Measurements from ENCODE around the gene NUTM1.
"Not testable (repeated sequence)": the region's sequence is repeated elsewhere in the genome, so short reads cannot be mapped to it uniquely, and the experiment has no call there.

NUTM1 gene

DNA sequence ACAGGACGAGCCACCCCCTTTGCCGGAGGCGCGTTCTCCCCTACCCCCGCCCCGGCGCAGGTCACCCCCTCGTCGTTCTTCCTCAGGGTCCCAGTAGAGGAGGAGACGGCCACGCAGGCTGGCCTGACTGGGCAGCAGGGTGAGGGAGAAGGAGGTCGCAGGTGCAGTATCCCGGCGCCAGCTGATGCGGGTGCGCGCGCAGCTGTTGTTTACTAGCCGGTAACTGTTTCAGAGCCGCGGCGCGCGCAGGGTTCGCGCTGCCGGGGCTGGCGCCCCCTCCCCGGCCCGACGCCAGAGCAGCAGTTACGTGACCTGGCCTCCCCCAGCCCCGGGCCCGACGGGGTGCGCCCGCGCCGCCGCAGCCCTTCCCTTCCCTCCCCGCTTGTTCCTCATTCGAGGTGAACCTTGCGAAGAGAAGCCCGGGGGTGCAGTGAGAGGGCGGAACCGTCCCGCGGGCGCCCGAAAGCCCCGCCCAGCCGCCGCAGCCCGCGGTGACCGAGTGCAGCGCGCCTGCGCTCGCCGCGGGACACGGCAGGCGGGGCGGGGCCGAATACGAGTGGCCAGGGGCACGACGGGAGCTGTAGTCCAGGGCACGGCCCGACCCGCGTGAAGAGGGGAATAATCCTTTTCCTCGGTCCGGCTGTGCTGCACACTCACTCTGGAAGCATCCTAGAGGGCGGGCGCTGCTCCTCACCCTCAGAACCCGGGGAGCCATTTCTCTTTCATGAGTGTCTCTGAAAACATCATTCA, 5.4 kb upstream of the NUTM1 start, which contains the start of gene SLC12A6:
Gene SLC12A6 (minus strand): TSS at position 225 of the 750 bp plus-strand sequence. CDS start 1,101 bp downstream, outside the sequence.
- peak; percentile 79 for DNase-seq

DNA sequence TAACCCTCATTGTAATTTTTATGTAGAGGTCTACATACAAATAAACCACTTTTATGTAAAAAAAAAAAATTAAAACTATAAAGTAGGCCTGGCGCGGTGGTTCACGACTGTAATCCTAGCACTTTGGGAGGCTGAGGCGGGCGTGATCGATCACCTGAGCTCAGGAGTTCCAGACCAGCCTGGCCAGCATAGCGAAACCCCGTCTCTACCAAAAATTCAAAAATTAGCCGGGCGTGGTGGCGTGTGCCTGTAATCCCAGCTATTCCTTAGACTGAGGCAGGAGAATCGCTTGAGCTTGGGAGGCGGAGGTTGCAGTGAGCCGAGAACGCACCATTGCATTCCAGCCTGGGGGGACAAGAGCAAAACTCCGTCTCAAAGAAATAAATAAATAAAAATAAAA, 4.8 kb upstream of the NUTM1 start:
- no peak for DNase-seq

DNA sequence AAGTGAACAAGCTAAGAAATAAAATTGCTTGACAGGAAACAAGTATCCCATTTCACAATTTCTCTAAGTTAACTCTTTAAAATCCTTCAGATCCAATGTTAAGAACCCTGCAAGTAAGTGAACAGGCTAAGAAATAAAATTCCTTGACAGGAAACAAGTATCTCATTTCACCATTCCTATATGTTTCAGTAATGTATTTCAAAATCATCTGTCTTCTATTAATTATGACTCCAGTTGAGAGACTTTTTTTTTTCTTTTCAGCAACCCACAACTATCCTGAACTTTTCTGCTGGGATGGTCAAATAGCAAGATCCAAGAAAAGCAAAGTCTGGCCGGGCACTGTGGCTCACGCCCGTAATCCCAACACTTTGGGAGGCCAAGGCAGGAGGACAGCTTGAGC, 3.2 kb upstream of the NUTM1 start:
- DNase-seq = no peak

DNA sequence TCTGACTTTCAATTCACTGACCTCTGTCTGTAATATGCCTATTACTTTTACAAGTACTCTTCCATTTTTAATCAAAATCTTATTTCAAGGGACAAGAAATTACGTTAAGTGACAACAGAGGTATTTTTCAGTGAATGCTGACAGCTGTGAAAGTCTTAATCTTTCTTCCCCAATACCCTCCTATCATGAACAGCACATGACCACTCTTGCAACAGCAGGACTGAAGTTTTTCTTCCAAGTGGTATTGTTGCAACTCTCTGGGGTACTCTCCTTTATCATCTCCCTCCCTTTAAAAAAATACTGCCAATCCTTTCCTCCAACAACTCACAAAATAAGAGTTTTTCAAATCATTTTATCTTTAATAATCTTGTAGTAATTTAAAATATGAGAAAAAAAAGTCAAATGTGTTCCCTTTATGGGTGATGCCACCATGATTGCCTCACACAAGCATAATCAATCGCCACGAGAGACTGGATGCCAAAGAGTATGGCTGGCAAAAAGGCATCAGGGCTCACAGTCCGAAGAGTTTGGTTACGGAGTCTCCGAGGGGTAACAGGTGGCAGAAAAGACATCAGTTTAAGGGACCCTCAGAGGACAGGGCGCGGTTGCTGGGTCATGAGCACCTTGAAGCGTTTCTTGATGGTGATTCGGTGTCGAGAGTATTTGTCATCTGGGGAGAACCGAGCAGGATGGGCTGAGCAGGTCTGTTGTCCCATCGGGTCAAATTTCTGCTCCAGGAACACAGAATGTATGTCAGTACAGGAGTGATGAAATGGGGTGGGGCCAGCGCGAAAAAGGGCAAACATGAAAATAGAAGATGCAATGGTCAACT, 1.5 kb upstream of the NUTM1 start:
- DNase-seq = no peak

DNA sequence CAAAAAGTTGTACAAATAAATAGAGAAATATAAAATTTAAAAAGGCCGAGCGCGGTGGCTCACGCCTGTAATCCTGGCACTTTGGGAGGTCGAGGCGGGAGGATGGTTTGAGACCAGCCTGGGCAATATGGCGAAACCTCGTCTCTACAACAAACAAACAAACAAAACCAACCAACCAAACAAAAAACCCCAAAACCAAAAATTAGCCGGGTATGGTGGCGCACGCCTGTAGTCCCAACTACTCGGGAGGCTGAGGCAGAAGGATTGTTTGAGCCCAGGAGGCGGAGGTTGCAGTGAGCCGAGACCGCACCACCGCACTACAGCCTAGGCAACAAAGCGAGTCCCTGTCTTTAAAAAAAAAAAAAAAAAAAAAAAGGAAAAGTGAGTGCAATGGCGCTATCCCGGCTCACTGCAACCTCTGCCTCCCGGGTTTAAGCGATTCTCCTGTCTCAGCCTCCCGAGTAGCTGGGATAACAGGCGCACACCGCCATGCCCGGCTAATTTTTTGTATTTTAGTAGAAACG, 840 bp upstream of the NUTM1 start:
- not testable (repeated sequence) for DNase-seq

DNA sequence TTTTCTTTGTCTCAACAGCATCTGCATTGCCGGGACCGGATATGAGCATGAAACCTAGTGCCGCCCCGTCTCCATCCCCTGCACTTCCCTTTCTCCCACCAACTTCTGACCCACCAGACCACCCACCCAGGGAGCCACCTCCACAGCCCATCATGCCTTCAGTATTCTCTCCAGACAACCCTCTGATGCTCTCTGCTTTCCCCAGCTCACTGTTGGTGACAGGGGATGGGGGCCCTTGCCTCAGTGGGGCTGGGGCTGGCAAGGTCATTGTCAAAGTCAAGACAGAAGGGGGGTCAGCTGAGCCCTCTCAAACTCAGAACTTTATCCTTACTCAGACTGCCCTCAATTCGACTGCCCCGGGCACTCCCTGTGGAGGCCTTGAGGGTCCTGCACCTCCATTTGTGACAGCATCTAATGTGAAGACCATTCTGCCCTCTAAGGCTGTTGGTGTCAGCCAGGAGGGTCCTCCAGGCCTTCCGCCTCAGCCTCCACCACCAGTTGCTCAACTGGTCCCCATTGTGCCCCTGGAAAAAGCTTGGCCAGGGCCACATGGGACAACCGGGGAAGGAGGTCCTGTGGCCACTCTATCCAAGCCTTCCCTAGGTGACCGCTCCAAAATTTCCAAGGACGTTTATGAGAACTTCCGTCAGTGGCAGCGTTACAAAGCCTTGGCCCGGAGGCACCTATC, 5.0 kb downstream of the NUTM1 start:
- no peak for DNase-seq

DNA sequence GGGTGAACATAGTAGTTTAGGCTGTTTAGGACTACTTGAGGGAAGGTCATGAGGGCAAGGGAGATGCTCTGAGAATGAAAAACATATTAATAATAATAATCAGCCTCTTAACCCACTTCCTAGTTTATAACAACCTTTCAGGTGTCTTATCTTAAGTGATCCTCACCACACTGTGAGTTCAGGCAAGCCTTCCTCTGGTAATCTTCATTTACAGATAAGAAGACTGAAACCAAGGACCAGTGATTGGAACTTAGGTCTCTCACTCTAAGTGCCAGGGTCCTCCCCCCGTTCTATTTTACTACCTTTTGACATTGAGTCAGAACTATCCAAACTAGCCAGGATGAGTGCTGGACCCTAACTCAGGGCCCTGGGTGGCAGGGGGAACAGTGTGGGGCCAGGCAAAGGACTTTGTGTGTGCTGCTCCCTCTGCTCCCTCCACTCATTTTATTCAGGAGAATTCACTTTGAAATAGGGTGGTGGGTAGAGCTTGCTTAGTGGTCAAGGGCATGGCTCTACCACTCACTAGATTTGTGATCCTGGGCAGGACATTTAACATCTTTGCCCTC, 5.7 kb downstream of the NUTM1 start:
- no peak for DNase-seq

DNA sequence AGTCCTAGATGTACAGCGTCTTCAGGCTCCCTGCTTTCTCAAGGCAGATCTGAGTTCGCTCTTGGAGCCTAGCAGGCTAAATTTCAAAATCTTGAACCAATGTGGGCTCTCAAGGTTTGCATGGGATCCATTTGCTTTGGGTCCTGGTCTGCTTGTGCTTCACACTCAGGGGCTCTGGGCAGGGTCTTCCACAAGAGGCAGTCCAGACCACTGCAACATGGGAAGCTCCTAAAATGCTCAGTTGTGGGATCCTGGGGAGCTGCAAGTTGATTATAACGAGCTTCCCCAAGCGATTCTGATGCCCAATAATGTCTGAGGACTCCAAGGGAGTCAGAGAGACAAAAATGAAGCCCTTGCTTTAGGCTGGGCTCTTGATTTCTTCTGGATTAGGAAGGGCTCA, 6.7 kb downstream of the NUTM1 start:
- no peak for DNase-seq

DNA sequence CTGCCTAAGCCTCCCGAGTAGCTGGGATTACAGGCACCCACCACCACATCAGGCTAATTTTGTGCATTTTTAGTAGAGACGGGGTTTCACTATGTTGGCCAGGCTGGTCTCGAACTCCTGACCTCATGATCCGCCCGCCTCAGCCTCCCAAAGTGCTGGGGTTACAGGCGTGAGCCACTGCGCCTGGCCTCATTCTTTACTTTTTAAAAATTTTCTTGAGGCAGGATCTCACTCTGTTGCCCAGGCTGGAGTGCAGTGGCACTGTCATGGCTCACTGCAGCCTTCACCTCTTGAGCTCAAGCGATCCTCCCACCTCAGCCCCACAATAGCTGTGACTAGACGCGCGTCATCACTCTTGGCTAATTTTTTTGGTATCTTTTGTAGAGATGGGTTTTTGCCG, 9.9 kb downstream of the NUTM1 start:
- not testable (repeated sequence) for DNase-seq

DNA sequence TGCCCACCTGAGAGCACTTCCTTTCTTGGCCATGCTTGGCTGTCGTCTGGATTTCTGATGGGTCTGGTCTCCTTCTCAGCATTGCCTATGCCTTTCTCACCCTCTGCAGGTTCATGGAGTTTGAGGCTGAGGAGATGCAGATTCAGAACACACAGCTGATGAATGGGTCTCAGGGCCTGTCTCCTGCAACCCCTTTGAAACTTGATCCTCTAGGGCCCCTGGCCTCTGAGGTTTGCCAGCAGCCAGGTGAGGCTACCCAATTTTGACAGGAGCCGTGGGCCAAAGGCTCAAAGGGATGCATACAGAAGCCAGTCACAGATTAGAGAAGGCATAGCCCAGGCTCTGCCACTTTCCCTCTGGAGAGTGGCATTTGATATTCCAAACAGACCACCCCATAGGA, 10.5 kb downstream of the NUTM1 start:
- DNase-seq = no peak

DNA sequence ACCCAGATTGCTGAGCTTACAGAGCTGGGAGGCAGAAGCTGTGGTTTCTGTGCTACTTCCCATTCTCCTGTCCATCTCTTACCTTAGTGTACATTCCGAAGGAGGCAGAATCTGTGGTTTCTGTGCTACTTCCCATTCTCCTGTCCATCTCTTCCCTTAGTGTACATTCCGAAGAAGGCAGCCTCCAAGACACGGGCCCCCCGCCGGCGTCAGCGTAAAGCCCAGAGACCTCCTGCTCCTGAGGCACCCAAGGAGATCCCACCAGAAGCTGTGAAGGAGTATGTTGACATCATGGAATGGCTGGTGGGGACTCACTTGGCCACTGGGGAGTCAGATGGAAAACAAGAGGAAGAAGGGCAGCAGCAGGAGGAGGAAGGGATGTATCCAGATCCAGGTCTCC, 11.2 kb downstream of the NUTM1 start:
- DNase-seq = no peak

DNA sequence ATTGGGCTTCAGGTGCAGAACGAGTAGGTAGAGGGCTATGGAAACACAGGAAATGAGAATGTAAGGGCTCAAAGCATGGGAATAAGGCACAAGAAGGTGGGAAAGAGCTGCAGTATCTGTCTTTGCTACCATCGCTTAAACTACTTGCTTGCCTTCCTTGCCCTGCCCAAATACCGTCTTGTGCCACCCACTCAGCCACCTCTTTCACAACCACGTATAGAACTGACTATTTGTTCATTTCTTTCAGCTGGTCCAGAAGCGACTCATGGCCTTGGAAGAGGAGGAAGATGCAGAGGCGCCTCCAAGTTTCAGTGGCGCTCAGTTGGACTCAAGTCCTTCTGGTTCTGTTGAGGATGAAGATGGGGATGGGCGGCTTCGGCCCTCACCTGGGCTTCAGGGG, 12.1 kb downstream of the NUTM1 start:
- DNase-seq = no peak

DNA sequence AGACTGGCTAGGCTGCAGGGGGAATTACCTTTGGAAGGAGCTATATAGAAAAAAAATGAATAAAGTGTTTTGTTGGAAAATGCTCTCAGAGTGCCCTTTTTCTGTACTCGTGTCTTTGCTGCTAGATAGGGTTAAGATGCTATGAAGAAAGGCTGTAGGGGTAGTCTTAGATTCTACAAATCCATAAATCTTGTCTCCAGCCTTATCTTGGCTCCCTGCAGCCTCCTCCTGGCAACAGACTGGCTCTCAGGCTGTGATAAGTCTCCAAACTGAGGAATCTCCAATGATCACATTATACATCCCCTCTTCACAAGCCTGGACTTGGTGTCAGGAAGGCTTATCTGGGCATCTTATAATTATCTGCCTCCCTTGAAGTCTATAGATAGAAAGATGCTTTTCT, 14.5 kb downstream of the NUTM1 start:
- DNase-seq = no peak

DNA sequence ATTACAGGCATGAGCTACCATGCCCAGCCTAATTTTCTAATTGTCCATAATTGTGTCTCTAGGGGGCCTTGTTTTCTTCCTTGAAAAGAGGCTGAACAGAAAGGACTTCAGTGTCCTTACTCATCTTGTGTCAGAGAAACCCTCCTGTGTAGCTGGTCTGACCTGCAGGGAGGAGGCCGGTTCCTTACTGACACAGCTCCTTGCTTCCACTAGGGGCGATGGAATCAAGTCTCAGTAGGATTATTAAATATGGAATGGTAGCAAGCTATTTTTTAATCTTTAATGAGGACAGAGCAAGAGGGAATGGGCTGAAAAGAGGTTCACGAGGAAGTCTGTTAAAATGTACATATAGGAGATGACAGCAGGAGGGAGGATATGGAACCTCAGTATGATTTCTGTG, 15.3 kb downstream of the NUTM1 start:
- DNase-seq = no peak

DNA sequence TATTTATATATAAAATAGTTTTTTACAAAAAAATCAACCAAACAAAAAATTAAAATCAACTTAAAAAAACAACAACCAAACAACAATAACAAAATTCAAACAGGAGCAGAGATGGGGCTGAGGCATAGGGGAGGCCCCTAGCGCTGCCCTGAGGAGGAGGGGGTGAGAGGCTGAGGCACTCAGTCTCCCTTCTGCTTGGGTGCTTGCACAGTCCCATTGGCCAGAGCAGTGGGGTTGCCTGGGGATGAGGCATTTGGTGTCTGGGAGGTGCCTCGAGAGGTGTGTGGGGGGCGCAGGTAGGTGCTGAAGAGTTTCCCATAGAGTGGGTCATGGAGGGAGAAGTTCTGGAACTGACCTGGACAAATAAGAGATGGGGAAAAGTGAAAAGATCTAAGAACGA, 15.8 kb downstream of the NUTM1 start:
- no peak for DNase-seq

DNA sequence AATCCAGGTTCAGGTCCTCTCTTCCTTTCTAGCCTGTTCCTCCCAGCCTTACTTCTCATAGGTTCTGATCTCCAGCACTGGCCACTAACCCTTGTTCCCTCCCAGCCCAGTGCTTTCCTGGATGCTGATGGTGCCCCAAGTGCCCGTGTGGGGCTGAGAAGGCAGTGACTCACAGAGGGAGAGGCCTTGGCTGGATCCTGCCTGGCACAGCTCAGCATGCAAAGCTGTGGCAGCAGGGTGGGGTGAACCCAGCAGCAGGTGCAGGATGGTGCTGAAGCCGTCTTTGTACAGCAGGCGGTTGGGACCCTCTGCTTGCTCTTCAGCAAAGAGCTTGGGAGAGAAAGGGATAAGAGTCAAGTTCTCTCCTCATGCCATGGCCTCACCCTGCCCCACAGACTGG, 16.3 kb downstream of the NUTM1 start:
- no peak for DNase-seq

DNA sequence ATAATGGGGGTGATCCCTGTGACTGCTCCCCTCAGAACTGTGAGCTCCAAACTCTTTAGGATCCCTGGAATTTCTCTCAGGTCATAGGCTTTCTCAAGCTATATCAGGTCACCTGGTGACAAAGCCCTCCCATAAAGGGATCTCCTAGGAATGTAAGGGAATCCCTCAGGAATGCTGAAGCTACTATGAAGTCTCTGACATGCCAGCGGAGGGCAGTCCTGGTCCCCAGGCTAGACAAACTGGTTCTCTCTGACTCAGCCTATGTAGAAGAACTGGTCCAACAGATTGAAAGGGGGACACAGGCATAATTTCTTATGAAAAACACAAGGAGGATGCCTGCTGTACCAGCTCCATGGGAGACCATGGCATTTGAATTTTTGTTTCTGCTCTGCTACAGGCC, 17.2 kb downstream of the NUTM1 start:
- no peak for DNase-seq

DNA sequence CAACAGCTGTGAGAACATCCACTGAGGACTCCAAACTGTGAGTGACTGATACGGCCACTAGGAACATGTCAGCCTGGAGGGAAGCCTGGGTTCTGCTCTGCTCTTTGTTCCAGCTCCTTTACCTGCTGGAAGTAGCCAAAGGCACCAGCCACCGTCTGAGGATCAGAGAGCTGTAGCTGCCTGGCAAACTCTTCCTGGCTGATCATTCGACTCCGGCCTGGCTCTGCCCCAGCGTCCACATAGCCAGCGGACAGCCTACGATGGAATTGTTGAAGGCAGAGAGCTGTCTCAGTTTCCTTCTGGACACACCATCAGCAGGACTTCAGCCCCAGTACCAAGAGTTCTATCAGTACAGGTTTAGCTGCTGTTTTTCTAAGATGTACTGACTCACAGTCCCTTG, 18.2 kb downstream of the NUTM1 start:
- no peak for DNase-seq

DNA sequence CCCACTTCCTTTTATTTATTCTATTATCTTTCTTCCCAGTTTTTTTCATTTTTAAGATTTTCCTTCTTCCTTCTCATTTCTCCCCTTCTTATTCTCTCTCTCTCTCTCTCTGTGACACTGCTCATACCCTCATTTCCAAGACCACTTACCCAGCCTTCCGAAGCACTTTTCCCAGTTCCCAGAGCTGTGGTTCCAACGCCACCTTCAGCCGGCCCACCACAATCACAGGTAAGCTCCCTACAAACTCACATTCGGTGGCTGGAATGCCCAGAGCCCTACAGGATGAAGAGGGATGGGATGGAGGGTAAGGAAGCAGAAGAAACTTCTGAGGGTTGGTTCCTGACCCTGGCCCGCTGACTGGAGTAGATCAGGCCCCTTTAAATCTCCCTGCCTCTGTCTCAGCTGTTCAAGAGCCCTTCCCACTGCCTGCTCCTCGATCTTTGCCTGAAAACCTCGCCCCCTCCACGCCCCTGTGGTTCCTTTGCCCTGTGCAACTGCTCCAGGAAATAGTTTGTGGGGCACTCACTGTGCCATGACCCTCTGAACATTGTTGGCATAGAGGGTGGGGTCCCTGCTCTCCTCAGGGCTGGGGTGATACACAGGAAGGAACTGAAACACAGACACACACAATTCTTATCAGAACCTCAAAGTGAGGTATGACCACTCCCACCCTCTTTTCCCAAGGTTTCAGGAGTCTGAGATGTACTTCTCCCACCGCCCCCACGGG, 19.1 kb downstream of the NUTM1 start:
- DNase-seq = no peak

DNA sequence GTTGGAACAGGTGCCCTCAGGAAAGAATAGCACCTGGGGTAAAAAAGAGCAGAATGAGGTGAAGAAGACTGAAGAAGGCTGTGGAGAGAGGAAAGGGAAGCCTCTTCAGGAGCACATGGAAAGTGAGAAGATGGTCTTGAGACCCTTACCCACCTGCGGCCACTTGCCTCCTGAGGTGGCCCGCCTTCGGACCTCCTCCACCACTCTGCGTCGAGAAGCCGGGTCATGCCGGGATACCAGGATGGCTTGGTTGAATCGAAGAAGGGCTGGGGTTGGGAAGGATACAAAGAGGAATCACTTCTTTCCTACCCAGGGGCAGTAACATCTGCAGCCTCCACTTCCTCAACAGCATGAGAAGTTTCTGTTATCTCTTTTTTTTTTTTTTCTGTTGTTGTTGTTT, 20.9 kb downstream of the NUTM1 start:
- DNase-seq = no peak

DNA sequence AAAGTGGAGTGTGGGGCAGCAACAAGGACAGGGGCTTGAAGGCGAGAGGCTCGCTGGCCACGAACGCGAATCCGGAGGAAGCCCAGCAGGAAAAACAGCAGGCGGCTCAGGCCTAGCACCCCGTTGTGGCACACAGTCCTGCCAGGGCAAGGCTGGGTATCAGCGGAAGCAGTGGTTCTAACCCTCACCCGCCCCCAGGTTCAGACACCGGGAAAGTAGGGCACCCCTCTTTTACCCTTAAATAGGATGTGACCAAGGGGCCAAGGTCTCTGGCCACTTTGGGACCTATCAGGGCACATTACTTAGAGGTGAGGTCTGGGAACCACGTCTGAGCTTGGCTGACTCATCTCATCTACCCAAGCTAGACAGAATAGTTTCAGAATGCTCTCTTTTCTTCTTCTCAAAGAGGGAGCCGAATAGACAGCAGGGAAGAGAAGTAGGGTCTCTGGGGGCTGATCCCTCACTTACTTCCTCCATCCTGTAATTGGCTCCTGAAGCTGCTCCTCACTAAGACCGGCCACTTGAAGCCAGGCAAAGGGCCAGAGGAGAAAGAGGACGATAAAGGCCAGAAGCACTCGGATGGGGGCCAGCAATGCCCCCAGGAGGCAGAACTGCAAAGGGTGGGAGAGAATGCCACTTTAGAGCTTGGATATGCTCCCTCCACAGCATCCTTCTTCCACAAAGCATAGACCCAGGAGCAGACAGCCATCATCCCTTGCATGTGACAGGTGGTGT, 22.1 kb downstream of the NUTM1 start:
- no peak for DNase-seq

DNA sequence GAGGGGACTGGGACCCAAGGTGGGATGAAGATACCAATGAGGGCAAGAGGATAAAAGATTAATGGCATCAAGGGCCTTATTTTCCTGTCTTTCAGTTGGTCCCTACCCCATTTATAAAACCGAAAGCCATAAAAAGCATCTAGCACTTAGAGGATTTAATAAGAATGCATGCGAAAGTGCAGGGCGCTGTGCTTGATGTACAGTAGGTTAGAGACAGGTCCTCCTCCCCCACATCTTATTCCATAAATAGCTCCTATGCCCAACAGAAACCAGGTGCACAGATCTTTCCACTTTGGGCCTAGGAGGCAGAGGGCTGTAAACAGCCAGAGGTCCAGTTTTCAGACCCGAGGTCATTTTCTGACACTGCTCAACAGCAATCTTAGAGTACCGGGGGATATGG, 22.7 kb downstream of the NUTM1 start:
- DNase-seq = no peak

Measured in NCI-H510A treated with DMSO at 0.1 percent for 48 hours (cell line).